AG20443 (cell line): ENCODE data around the gene RPL36AL.

ENCODE experiments used
- DNase-seq: peaks from one replicate; pipeline ENCODE4 v3.0.0; 2012; ENCODE audit warnings: low spot score, mixed read lengths

The RPL36AL gene

GRCh38 chr14:49581209-49582112 is 39.0 kb downstream of the RPL36AL start:
- DNase-seq, result no peak

GRCh38 chr14:49579841-49580240 is 40.6 kb downstream of the RPL36AL start:
- DNase-seq, result no peak

- DNase-seq, result no peak
Measured at GRCh38 chr14:49578141-49578540, 42.3 kb downstream of the RPL36AL start.

GRCh38 chr14:49574038-49574437 is 46.4 kb downstream of the RPL36AL start:
- no peak for DNase-seq

GRCh38 chr14:49569281-49569680 is 51.1 kb downstream of the RPL36AL start:
- no peak for DNase-seq
